NCI-H187 (cell line): ENCODE data around the gene PSMA5.

Source experiments
- DNase-seq, 2 experiments: peaks; one replicate each; lab custom pipeline; 2025; lab: John Stamatoyannopoulos, UW

The PSMA5 gene

DNA sequence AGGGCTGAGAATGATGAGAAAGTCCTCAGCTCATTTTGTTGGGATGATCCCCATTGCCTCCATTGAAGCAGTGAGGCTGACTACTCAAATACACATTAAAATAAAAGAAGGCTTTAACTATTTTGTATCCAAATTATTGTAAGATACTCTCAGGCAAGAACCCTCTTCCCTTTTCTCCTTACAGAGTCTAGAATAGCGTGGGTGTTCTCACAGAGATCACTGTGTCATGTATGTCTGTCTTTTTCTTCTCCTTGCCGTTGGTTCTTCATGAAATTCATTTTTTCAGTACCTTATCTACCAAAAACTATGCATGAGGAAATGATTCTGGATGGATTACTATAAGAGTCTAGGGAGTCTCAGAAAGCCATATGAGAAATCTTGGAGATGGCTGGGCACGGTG, 58.6 kb downstream of the PSMA5 start:
- DNase-seq, result no peak

DNA sequence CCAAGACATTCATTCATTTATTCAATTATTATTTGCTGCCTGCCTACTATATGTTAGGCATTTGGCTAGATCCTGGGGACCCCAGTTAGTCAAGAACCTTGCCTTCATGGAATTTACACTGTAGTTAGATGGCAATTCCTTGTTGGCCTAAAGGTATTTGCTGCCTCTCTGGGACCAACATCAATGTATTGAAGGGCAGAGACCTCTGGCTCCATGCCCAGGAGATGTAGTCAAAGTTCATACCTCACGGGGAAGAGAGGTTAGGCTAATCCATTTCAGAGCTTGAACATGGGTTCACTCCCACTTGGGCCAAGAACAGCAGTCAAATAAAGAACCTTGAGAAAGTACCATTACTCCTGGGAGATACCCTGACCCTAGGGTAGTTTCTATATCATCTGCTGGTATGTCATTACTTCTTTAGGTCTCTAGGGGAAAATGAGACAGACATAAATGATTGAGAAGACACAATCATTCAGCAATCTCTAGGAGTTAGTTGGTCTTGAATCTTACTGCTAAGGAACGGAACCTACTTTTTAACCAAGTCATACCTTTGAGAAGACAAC, 60.5 kb downstream of the PSMA5 start:
- DNase-seq, result no peak

DNA sequence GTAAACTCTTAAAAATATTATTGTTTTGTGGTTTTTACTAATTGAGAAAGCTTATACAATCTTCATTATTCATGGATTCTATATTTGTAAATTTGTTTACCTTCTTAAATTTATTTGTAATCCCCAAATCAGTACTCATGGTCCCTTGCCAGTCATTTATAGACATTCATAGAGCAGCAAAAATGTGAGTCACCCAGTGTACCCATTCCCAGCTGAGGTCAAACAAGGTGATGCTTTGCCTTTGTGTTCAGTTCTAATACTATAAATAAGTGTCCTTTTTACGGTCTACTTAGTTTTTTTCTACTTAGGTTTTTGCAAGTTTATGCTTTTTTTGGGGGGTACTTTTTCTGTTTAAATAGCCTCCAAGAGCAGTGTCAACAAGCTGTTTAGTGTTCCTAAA, 64.6 kb downstream of the PSMA5 start:
- DNase-seq, result no peak

DNA sequence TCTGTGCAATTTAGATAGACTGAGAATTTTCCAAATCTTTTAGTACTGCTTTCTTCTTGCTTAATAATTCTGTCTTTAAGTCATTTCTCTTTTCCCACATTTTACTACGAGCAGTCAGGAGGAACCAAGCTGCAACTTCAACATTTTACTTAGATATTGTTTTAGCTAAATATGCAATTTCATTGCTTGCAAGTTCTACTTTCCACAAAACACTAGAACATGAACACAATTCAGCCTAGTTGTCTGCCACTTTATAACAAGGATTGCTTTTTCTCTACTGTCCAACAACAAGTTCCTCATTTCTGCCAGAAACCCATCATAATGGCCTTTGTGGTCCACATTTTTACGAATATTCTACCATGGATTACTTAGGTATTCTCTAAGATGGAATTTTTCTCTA, 65.2 kb downstream of the PSMA5 start:
- DNase-seq, result no peak

DNA sequence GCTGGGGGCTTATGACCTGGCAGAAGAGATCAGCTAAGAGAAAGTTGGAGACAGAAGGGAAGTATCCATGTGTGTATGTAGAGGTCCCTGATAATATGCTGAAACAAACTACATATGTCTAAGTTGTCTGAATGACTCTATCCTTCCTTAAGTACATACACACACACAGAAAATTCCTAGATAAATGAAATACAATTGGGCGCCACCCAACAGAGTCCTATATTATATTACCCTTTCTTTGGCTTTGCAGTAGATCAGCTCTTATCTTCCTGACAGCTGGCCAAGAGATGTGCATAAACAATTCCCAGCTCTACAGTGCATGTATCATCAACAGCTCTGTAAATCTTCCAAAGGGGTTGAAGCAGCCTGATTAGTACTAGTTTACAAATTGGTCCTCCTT, 68.6 kb downstream of the PSMA5 start:
- DNase-seq, result no peak

DNA sequence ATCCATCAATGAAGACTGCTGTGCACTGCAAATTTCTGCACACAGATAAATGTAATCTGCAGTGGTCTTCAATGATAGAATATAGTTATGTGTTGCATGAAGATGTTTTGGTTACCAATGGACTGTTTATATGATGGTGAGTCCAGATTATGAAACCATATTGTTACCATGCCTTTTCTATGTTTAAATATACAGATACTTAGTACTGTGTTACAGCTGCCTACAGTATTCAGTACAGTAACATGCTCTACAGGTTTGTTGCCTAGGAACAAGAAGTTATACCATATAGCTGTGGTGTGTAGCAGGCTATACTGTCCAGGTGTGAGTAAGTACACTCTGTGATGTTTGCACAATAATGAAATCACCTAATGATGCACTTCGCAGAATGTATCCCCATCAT, 69.3 kb downstream of the PSMA5 start:
- no peak for DNase-seq

DNA sequence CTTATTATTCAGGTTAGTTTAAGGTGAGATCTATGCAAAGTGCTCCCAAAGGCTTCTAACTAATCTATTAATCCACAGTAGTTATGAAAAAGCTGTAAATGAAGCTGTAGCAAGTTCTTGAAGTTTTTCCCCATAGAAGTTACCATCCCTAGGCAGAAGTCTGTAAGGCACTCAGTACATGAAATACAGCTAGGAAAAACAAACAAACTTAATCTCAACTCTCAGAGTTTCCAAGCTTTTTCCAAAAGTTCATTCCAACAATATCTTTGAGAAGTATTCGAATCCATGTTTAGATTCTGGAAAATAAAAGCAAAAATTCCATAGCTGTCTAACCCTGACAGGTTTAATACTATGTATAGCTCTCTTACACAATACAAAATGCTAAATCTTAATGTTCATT, 69.7 kb downstream of the PSMA5 start:
- no peak for DNase-seq

DNA sequence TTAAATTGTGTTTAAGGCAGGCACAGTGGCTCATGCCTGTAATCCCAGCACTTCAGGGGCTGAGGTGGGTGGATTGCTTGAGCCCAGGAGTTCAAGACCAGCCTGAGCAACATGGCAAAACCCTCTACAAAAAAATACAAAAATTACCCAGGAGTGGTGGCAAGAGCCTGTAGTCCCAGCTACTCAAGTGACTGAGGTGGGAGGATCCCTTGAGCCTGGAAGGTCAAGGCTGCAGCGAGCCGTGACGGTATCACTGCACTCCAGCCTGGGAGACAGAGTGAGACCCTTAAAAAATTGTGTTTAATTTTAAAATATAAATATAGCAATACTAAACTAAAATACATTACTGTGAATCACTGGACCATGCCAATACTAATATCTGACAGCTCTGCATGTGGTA, 71.3 kb downstream of the PSMA5 start:
- DNase-seq, result no peak

DNA sequence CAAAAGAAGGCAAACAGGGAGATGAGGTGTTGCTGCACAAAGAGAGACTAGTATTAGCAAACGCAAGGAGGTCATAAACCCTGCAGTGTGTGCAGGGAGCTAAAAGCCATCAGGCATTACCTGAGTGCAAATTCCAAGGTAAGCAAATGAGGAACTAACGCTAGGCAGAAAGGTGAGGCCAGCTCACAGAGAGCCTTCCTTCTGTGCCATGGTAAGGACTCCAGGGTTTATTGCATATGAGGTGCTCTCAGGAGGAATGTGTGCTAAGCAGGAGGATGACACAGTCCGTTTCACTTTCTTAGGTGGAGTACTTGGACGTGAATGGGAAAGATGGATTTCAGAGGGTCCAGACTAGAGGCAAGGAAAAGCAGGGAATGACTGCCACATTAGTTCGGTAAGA, 74.8 kb downstream of the PSMA5 start:
- no peak for DNase-seq

DNA sequence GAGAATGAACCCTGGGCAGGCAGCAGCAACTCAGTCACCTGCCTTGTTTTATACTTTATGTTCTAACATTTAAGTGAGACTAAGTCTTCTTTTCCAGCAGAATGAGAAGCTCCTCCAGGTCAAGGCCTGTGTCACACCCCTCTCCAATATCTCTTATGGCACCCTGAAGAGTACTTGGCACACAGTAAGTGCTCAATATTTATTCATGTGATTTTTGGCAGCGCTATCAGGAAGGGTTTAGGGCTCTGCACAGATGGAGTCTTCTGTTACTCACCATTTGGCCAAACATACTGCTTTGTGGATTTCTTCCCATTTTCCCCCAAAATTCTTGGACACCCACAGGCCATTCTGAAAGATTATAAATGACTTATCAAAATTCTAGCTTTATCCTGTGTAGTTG, 75.6 kb downstream of the PSMA5 start:
- no peak for DNase-seq

DNA sequence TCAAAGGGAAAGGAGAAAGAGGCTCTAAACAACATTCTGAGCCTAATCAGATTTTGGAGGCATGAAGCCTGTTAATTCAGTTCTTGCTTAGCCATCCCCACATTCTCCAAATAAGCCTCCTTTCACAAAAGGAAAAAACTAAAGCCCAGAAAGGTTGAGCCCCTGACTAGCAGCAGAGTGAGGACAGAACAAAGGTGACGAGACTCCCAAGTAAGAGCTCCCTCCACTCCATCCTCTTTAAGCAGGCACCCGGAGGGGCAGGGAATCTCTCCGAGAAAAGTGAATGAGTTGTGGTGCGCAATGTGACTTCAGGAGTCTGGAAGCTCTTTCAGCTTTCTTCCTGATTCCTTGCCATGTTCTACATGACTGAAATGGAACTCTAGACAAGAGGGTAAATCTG, 76.1 kb downstream of the PSMA5 start:
- no peak for DNase-seq
